Kidney epithelial cell (primary cell): ENCODE results near the gene PYGM. TPM values are rescaled to one million over a fixed set of nuclear protein-coding genes. Genes with fewer than 3 reads are reported as not detected.

ENCODE experiments used
- DNase-seq: peaks from one replicate; pipeline ENCODE4 v3.0.0-alpha.2; 2010; ENCODE audit warnings: low read depth
- H3K27me3 ChIP-seq: 2 replicates; pipeline ENCODE4 v1.6.0; 2011; ENCODE audit warnings: low read length; ENCODE audit not compliant: control insufficient read depth, insufficient read depth
- H3K36me3 ChIP-seq: 2 replicates; pipeline ENCODE4 v1.5.1; 2011; ENCODE audit warnings: low read length; ENCODE audit not compliant: control insufficient read depth, insufficient read depth
- H3K4me3 ChIP-seq: 2 replicates; pipeline ENCODE4 v1.5.1; 2011; ENCODE audit warnings: low read depth, mild to moderate bottlenecking, control low read depth, low read length
- total RNA-seq: library from RNA; depleted of rRNA; stranded (reverse); fragments of >200 nt; gene quantifications from 2 replicates; pipeline ENCODE4 v1.2.3, GENCODE V29; 2015
- TF ChIP-seq, protein P1 (sequence below): IDR thresholded peaks from 2 replicates; pipeline ENCODE4 v1.5.1; 2011; ENCODE audit warnings: mild to moderate bottlenecking, moderate library complexity, low read length, control low read depth, inconsistent platforms; ENCODE audit not compliant: insufficient read depth, poor library complexity, severe bottlenecking

PYGM gene
- total RNA-seq, 1 donor from 2014 or later, result 0.17 TPM

DNA sequence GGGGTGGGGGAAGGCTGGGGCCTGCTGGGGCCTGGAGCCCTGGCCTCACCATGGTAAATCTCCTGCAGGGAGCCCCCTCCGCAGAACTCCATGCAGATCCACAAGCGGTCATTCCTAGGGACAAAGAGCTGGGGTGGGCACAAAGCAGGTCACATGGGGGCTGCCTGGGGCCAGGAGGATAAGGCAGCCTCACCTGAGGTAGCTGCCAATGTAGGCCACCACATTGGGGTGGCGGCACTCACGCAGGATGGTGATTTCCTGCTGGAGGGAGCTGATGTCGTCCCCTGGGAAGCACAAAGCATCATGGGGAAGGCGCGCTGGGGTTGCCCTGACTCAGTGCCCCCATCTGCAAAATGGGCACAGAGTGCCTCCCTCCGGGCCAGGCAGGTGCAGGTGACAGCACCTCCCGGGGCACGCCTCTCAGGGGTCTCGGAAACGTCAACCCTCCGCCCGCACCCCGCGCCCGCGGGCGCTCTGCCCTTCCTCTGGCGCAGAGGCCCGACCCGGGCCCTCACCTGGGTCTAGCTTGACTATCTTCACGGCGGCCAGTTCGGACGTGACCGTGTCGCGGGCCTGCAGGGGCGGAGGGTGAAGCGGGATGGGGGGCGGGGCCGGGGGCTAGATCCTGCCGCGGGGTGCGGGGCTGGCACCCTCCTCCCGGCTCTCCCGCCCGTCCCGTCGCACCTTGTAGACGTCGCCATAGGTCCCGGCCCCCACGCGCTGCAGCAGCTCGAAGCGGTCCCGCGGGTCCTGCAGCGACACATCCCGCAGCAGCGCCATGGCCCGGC is 42.8 kb upstream of the PYGM start:
- TF ChIP-seq, protein P1, sequence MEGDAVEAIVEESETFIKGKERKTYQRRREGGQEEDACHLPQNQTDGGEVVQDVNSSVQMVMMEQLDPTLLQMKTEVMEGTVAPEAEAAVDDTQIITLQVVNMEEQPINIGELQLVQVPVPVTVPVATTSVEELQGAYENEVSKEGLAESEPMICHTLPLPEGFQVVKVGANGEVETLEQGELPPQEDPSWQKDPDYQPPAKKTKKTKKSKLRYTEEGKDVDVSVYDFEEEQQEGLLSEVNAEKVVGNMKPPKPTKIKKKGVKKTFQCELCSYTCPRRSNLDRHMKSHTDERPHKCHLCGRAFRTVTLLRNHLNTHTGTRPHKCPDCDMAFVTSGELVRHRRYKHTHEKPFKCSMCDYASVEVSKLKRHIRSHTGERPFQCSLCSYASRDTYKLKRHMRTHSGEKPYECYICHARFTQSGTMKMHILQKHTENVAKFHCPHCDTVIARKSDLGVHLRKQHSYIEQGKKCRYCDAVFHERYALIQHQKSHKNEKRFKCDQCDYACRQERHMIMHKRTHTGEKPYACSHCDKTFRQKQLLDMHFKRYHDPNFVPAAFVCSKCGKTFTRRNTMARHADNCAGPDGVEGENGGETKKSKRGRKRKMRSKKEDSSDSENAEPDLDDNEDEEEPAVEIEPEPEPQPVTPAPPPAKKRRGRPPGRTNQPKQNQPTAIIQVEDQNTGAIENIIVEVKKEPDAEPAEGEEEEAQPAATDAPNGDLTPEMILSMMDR, result no peak
- DNase-seq, result no peak
- no peaks in the 10 kb centered on the region for H3K27me3 ChIP-seq
- H3K36me3 ChIP-seq, result peaks cover 1% of the 10 kb centered on the region
- H3K4me3 ChIP-seq, result peak overlapping the region; percentile 54

DNA sequence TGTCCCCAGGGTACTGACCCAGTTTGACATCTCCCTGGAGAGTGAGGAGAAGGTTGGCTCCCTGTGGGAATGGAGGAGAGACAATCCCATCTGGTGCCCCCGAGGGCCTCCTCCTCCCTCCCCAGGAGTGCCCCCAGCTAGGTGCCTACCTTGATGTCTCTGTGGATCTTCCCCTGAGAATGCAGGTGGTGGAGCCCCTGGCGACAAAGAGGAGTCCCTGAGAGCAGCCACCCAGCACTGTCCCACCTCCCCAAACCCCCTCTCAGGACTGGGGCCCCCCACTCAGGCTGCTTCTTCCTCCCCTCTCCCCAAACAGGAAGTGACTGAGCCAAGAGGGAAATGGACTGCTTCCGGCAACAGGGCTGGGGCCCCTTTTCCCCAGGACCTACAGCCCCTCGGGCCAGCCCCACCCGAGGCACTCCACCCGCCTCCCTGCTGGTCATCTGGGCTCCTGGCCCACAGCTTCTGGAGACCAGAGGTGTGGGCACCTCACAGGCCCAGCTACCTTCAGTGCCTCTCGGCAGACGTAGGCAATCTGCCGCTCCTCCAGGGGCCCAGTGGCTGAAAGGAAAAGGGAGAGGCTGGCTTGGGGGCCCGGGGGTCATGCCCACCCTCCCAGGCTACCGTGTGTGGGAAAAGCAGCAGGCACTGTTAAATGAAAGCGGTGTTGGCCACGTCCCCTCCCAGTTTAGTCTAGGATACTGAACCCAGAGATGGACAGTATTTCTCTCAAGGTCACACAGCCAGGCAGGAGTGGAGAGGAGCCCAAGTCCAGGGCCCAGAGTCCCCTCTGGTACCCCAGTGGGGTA is 42.0 kb upstream of the PYGM start:
- Histone ChIP-seq H3K27me3 (no peaks in the 10 kb centered on the region), H3K36me3 (no peaks in the 10 kb centered on the region), H3K4me3 (no peak overlapping the region)
- TF ChIP-seq, protein P1, result no peak
- DNase-seq, result no peak

DNA sequence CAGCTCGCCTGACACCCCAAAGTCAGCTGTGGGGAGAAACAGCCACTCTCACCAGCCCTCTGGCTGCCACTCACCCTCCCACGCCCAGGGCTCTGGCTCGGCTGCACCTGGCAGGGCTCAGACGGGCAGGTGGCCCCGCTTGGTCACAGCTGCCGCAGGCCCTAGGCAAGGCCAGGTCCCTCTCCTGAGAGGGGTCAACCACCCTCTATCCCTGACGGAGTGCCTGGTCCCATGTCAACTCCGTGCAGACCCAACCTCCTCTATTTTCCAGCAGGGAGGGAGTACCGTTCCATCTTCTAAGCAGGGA is 41.3 kb upstream of the PYGM start:
- no peak overlapping the region for H3K4me3 ChIP-seq
- H3K27me3 ChIP-seq, result no peaks in the 10 kb centered on the region
- DNase-seq, result no peak
- no peaks in the 10 kb centered on the region for H3K36me3 ChIP-seq
- TF ChIP-seq, protein P1, result no peak

DNA sequence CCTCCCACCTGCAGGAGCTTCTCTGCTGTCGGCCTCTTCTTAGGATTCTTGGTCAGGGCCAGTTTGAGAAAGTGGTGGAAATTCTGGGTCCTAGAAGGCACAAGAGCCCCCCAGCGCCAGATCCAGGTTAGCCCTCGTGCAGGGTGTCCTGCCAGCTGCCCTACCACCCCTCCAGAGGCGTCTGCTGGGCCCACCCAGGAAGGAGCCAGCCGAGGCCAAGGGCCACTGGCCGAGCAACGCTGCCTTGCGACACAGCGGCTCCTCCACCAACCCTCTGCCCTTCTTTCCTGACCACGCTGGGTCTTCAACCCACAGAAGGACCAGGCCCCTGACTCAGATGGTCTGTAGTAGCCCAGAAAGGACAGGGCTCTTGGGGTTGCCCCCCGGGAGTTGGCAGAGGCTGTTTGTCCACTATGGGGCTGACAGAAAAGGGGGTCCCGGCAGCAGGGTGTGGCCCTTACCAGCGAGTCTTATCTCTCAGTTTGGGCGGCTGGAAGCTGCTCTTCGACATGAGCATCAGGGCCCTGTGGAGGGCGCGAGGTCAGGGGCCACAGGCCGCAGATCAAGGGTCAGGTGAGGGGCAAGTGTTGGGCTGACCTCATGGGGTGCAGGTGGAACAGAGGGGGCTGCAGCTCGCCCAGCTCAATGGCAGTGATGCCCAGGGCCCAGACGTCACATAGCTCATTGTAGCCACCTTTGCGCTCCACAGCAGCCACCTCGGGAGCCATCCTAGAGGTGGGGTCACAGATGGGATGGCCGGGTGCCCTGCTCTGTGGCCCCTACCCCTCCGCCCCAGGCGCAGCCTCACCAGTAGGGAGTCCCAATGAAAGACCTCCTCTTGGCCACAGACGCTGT is 40.8 kb upstream of the PYGM start:
- TF ChIP-seq, protein P1, result no peak
- DNase-seq, result no peak
- Histone ChIP-seq H3K27me3 (no peaks in the 10 kb centered on the region), H3K4me3 (no peak overlapping the region), H3K36me3 (no peaks in the 10 kb centered on the region)

DNA sequence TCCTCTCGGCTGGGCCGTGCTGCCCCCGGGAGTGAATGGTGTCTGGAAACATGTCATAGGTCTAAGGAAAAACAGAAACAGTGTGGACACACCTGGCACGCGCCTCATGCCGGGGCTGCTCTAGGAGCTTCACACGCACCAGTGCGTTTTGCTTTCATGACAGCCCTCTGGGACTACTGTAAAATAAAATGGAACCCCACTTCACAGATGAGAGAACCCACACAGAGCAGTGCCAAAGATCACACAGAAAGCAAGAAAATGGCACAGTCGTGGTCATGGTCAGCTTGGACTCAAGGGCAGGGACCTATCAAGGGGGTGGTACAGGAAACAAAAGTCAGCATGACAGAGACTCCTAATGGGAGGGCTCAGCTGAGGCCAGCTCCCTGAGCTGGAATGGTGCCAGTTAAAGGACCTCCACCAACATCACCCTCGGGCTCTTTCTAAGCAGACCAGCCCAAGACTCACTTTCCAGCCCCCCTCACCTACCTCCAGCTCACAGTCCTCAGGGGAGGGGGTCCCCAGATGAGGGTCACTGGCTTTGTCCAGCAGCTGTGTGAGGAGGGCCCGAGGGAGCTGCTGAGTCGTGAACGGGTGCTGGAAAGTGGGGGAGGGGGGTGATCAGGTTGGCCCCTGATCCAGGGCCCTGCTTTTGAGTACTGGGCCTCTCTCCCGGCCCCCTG is 40.0 kb upstream of the PYGM start:
- no peak overlapping the region for H3K4me3 ChIP-seq
- TF ChIP-seq, protein P1, result no peak
- no peaks in the 10 kb centered on the region for H3K36me3 ChIP-seq
- H3K27me3 ChIP-seq, result no peaks in the 10 kb centered on the region
- no peak for DNase-seq
